ENCODE measurements around the gene SIPA1L3. TPM values are rescaled to one million over a fixed set of nuclear protein-coding genes. Genes with fewer than 3 reads are reported as not detected.

The SIPA1L3 gene
- total and polyA plus RNA-seq, 10 of the 15 experiments (the other 5 are each of a cell fraction or from before 2014, with no cell fraction given): 0.24 to 66.2 (median 19.1) TPM

GRCh38 chr19:38024992-38025908, 118.2 kb downstream of the SIPA1L3 start:
- TF ChIP-seq NFYA (IDR thresholded peaks at IDR 0.05; ENCODE audit: borderline replicate concordance, low read depth, low read length) (no peak), JUND (IDR thresholded peaks at IDR 0.05; ENCODE audit: low read depth, low read length) (no peak), PKNOX1 (IDR thresholded peaks at IDR 0.05) (no peak), NFYB (IDR thresholded peaks at IDR 0.05; ENCODE audit: insufficient read depth, low read depth, low read length) (peak; percentile 46; the same call in 1 of the 2 replicates), E2F4 (IDR thresholded peaks at IDR 0.05; ENCODE audit: low read depth, low read length) (no peak), MEF2B (IDR thresholded peaks at IDR 0.05; ENCODE audit: partially characterized antibody, poor library complexity, severe bottlenecking) (no peak), BRCA1 (IDR thresholded peaks at IDR 0.05; ENCODE audit: low read depth, low read length) (no peak)
- Histone ChIP-seq H3K9me3 (replicated peaks; ENCODE audit: control insufficient read depth, insufficient read depth, low read length) (no peaks in the 10 kb centered on the region), H3K4me2 (ENCODE audit: control insufficient read depth, insufficient read depth) (no peak overlapping the region), H3K4me3 (no peak overlapping the region), H3K9ac (ENCODE audit: control insufficient read depth, insufficient read depth, low read length) (no peak overlapping the region), H3K27me3 (replicated peaks in 1 of 2; ENCODE audit: control insufficient read depth in 2 of 2, insufficient read depth in 2 of 2, low read length in 1 of 2) (no peaks in the 10 kb centered on the region), H2AFZ (ENCODE audit: control insufficient read depth, low read depth, low read length) (no peak overlapping the region), H3K27ac (ENCODE audit: control insufficient read depth, insufficient read depth) (no peak overlapping the region), H3K79me2 (ENCODE audit: control insufficient read depth, insufficient read depth, low read length) (peaks cover 32% of the 10 kb centered on the region), H4K20me1 (ENCODE audit: control insufficient read depth, insufficient read depth) (no peaks in the 10 kb centered on the region), H3K4me1 (ENCODE audit: control insufficient read depth, insufficient read depth, low read length) (no peaks in the 10 kb centered on the region; the same call in 1 of the 2 replicates), H3K36me3 (ENCODE audit: control insufficient read depth in 2 of 2, insufficient read depth in 2 of 2, low read length in 1 of 2) (peaks cover 2 to 4% of the 10 kb centered on the region in 2 experiments; a peak in 3 of 4 replicates)
- BruUV-seq (replicated peaks): no TSS peak
- ChIA-PET CTCF (interaction anchor here (0.7 to 1.0 kb wide), 2 partner anchors 11 to 123 kb away, joined by 3 to 4 read pairs; no protein-coding TSS in a partner anchor), SMC1A (ENCODE audit: uncharacterized antibody, unreplicated experiment) (no interaction called here), POLR2A (no interaction called here), RAD21 (ENCODE audit: unreplicated experiment) (no interaction called here)
- DNase-seq (ENCODE audit: low read depth, low spot score) (no peak), ATAC-seq (no peak), FAIRE-seq (no peak)
- 83% methylated on average over 22 of the region's 22 CpGs for WGBS (ENCODE audit: insufficient coverage, insufficient replicate concordance, low lambda C conversion rate, missing lambda C conversion rate)
- in situ Hi-C loops (cut with MboI): no loop called here
- intact Hi-C loops (cut with micrococcal nuclease; ENCODE audit: unreplicated experiment): no loop called here

All from GM12878 (cell line).